Measurements from ENCODE around the gene DOCK10.
"Not testable (repeated sequence)": the region's sequence is repeated elsewhere in the genome, so short reads cannot be mapped to it uniquely, and the experiment has no call there.

DOCK10 gene

DNA sequence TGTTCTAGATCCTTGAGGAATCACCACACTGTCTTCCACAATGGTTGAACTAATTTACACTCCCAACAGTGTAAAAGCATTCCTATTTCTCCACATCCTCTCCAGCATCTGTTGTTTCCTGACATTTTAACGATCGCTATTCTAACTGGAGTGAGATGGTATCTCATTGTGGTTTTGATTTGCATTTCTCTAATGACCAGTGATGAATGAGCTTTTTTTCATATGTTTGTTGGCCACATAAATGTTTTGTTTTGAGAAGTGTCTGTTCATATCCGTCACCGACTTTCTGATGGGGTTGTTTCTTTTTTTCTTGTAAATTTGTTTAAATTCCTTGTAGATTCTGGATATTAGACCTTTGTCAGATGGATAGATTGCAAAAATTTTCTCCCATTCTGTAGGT lies 5.2 kb upstream of the DOCK10 start:
- not testable (repeated sequence) for H3K36me3 ChIP-seq (ENCODE audit: control insufficient read depth in 5 of 5, insufficient read depth in 5 of 5, low read length in 5 of 5); H3K27ac ChIP-seq (ENCODE audit: low read depth, low read length); H3K9me3 ChIP-seq (ENCODE audit: control insufficient read depth in 5 of 5, low read length in 5 of 5); H3K4me3 ChIP-seq (ENCODE audit: low read depth in 1 of 5, low read length in 5 of 5); H3K4me1 ChIP-seq (ENCODE audit: control insufficient read depth in 5 of 5, insufficient read depth in 5 of 5, low read length in 5 of 5); H3K27me3 ChIP-seq (ENCODE audit: control insufficient read depth in 5 of 5, insufficient read depth in 4 of 5, low read length in 5 of 5); H3K9ac ChIP-seq (ENCODE audit: low read length in 5 of 5)

DNA sequence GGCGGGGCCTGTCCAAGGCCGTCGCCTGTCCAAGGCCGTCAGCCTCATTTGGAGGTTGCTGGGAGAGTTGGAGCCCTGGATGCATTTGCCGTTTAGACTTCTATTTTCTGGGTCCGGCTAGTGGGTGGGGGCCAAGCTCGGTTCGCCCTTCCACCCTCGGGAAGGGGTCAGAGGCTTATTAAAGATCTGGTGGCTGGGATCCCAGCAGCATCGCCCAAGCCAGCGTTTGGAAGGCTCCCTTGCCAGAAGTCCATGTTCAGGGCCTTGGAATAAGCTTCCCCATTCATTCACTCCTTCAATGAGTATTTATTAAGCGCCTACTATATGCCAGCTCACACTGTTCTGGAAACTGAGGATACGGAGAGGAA lies 516 bp upstream of the DOCK10 start:
- no peaks in the 10 kb centered on the region for H3K9me3 ChIP-seq (ENCODE audit: control insufficient read depth in 5 of 5, low read length in 5 of 5)
- H3K27ac ChIP-seq (ENCODE audit: low read depth, low read length) = no peak overlapping the region
- H3K36me3 ChIP-seq (ENCODE audit: control insufficient read depth in 5 of 5, insufficient read depth in 5 of 5, low read length in 5 of 5) = no peaks in the 10 kb centered on the region
- peaks cover 0 to 30% (median 26%) of the 10 kb centered on the region in 5 donors for H3K4me1 ChIP-seq (ENCODE audit: control insufficient read depth in 5 of 5, insufficient read depth in 5 of 5, low read length in 5 of 5)
- no peak overlapping the region for H3K9ac ChIP-seq (ENCODE audit: low read length in 5 of 5)
- peak overlapping the region in 3 of 5 donors; percentile 26 to 77 (median 34) for H3K4me3 ChIP-seq (ENCODE audit: low read depth in 1 of 5, low read length in 5 of 5)
- peaks cover 0 to 10% (median 3%) of the 10 kb centered on the region in 5 donors for H3K27me3 ChIP-seq (ENCODE audit: control insufficient read depth in 5 of 5, insufficient read depth in 4 of 5, low read length in 5 of 5)

GRCh38 chr2:225041207-225041850 lies 939 bp downstream of the DOCK10 start:
- no peaks in the 10 kb centered on the region for H3K36me3 ChIP-seq (ENCODE audit: control insufficient read depth in 5 of 5, insufficient read depth in 5 of 5, low read length in 5 of 5)
- peaks cover 0 to 10% (median 3%) of the 10 kb centered on the region in 5 donors for H3K27me3 ChIP-seq (ENCODE audit: control insufficient read depth in 5 of 5, insufficient read depth in 4 of 5, low read length in 5 of 5)
- peak overlapping the region; percentile 64 to 78 (median 77) for H3K4me3 ChIP-seq (ENCODE audit: low read depth in 1 of 5, low read length in 5 of 5)
- no peaks in the 10 kb centered on the region for H3K9me3 ChIP-seq (ENCODE audit: control insufficient read depth in 5 of 5, low read length in 5 of 5)
- peaks cover 0 to 39% (median 33%) of the 10 kb centered on the region in 5 donors for H3K4me1 ChIP-seq (ENCODE audit: control insufficient read depth in 5 of 5, insufficient read depth in 5 of 5, low read length in 5 of 5)
- no peak overlapping the region for H3K27ac ChIP-seq (ENCODE audit: low read depth, low read length)
- peak overlapping the region in 2 of 5 donors; percentile 4 to 44 for H3K9ac ChIP-seq (ENCODE audit: low read length in 5 of 5)

GRCh38 chr2:225040856-225041206 lies 1.4 kb downstream of the DOCK10 start:
- peaks cover 0 to 39% (median 33%) of the 10 kb centered on the region in 5 donors for H3K4me1 ChIP-seq (ENCODE audit: control insufficient read depth in 5 of 5, insufficient read depth in 5 of 5, low read length in 5 of 5)
- H3K27ac ChIP-seq (ENCODE audit: low read depth, low read length) = no peak overlapping the region
- H3K9ac ChIP-seq (ENCODE audit: low read length in 5 of 5) = peak overlapping the region in 2 of 5 donors; percentile 4 to 44
- H3K36me3 ChIP-seq (ENCODE audit: control insufficient read depth in 5 of 5, insufficient read depth in 5 of 5, low read length in 5 of 5) = no peaks in the 10 kb centered on the region
- no peaks in the 10 kb centered on the region for H3K9me3 ChIP-seq (ENCODE audit: control insufficient read depth in 5 of 5, low read length in 5 of 5)
- peak overlapping the region; percentile 64 to 78 (median 77) for H3K4me3 ChIP-seq (ENCODE audit: low read depth in 1 of 5, low read length in 5 of 5)
- H3K27me3 ChIP-seq (ENCODE audit: control insufficient read depth in 5 of 5, insufficient read depth in 4 of 5, low read length in 5 of 5) = peaks cover 0 to 10% (median 3%) of the 10 kb centered on the region in 5 donors

DNA sequence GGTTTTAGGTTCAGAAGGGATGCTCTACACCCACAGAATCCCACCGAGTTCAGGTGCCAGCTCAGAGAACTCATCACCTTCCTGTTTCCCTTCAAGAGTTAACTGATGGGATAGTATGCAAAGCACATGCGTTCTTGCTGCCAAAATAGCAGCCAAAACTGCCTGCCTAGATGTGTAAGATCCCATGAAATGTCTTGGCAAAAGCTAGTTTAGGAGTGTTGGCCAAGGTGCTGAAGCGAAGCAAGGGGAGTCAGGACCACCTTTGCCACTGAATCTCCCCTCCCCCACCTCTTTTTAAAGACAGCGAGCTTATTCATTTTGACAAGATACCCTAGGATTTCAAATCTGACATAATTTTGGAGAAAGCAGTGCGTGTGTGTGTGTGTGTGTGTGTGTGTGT lies 2.1 kb downstream of the DOCK10 start:
- H3K27ac ChIP-seq (ENCODE audit: low read depth, low read length) = no peak overlapping the region
- H3K4me3 ChIP-seq (ENCODE audit: low read depth in 1 of 5, low read length in 5 of 5) = no peak overlapping the region
- peaks cover 0 to 10% (median 3%) of the 10 kb centered on the region in 5 donors for H3K27me3 ChIP-seq (ENCODE audit: control insufficient read depth in 5 of 5, insufficient read depth in 4 of 5, low read length in 5 of 5)
- H3K36me3 ChIP-seq (ENCODE audit: control insufficient read depth in 5 of 5, insufficient read depth in 5 of 5, low read length in 5 of 5) = no peaks in the 10 kb centered on the region
- H3K9me3 ChIP-seq (ENCODE audit: control insufficient read depth in 5 of 5, low read length in 5 of 5) = no peaks in the 10 kb centered on the region
- H3K9ac ChIP-seq (ENCODE audit: low read length in 5 of 5) = no peak overlapping the region
- H3K4me1 ChIP-seq (ENCODE audit: control insufficient read depth in 5 of 5, insufficient read depth in 5 of 5, low read length in 5 of 5) = peaks cover 0 to 39% (median 33%) of the 10 kb centered on the region in 5 donors

GRCh38 chr2:225038231-225038523 lies 4.1 kb downstream of the DOCK10 start:
- H3K27me3 ChIP-seq (ENCODE audit: control insufficient read depth in 5 of 5, insufficient read depth in 4 of 5, low read length in 5 of 5) = peaks cover 0 to 8% (median 0%) of the 10 kb centered on the region in 5 donors
- no peaks in the 10 kb centered on the region for H3K36me3 ChIP-seq (ENCODE audit: control insufficient read depth in 5 of 5, insufficient read depth in 5 of 5, low read length in 5 of 5)
- H3K9ac ChIP-seq (ENCODE audit: low read length in 5 of 5) = no peak overlapping the region
- no peak overlapping the region for H3K4me3 ChIP-seq (ENCODE audit: low read depth in 1 of 5, low read length in 5 of 5)
- no peak overlapping the region for H3K27ac ChIP-seq (ENCODE audit: low read depth, low read length)
- H3K9me3 ChIP-seq (ENCODE audit: control insufficient read depth in 5 of 5, low read length in 5 of 5) = no peaks in the 10 kb centered on the region
- H3K4me1 ChIP-seq (ENCODE audit: control insufficient read depth in 5 of 5, insufficient read depth in 5 of 5, low read length in 5 of 5) = peaks cover 0 to 38% (median 32%) of the 10 kb centered on the region in 5 donors

- H3K4me1 ChIP-seq (ENCODE audit: control insufficient read depth in 5 of 5, insufficient read depth in 5 of 5, low read length in 5 of 5) = peaks cover 0 to 33% (median 27%) of the 10 kb centered on the region in 5 donors
- H3K9ac ChIP-seq (ENCODE audit: low read length in 5 of 5) = no peak overlapping the region
- H3K9me3 ChIP-seq (ENCODE audit: control insufficient read depth in 5 of 5, low read length in 5 of 5) = no peaks in the 10 kb centered on the region
- no peak overlapping the region for H3K27ac ChIP-seq (ENCODE audit: low read depth, low read length)
- H3K27me3 ChIP-seq (ENCODE audit: control insufficient read depth in 5 of 5, insufficient read depth in 4 of 5, low read length in 5 of 5) = peaks cover 0 to 4% (median 0%) of the 10 kb centered on the region in 5 donors
- no peaks in the 10 kb centered on the region for H3K36me3 ChIP-seq (ENCODE audit: control insufficient read depth in 5 of 5, insufficient read depth in 5 of 5, low read length in 5 of 5)
- no peak overlapping the region for H3K4me3 ChIP-seq (ENCODE audit: low read depth in 1 of 5, low read length in 5 of 5)
These were observed 4.6 kb downstream of the DOCK10 start for GRCh38 chr2:225037415-225038230.

GRCh38 chr2:225036431-225036830 lies 5.8 kb downstream of the DOCK10 start:
- Histone ChIP-seq H3K36me3 (ENCODE audit: control insufficient read depth in 5 of 5, insufficient read depth in 5 of 5, low read length in 5 of 5) (no peaks in the 10 kb centered on the region), H3K27me3 (ENCODE audit: control insufficient read depth in 5 of 5, insufficient read depth in 4 of 5, low read length in 5 of 5) (peaks cover 0 to 3% (median 0%) of the 10 kb centered on the region in 5 donors), H3K4me1 (ENCODE audit: control insufficient read depth in 5 of 5, insufficient read depth in 5 of 5, low read length in 5 of 5) (peaks cover 0 to 23% (median 17%) of the 10 kb centered on the region in 5 donors), H3K4me3 (ENCODE audit: low read depth in 1 of 5, low read length in 5 of 5) (no peak overlapping the region), H3K9me3 (ENCODE audit: control insufficient read depth in 5 of 5, low read length in 5 of 5) (no peaks in the 10 kb centered on the region), H3K27ac (ENCODE audit: low read depth, low read length) (no peak overlapping the region), H3K9ac (ENCODE audit: low read length in 5 of 5) (no peak overlapping the region)

DNA sequence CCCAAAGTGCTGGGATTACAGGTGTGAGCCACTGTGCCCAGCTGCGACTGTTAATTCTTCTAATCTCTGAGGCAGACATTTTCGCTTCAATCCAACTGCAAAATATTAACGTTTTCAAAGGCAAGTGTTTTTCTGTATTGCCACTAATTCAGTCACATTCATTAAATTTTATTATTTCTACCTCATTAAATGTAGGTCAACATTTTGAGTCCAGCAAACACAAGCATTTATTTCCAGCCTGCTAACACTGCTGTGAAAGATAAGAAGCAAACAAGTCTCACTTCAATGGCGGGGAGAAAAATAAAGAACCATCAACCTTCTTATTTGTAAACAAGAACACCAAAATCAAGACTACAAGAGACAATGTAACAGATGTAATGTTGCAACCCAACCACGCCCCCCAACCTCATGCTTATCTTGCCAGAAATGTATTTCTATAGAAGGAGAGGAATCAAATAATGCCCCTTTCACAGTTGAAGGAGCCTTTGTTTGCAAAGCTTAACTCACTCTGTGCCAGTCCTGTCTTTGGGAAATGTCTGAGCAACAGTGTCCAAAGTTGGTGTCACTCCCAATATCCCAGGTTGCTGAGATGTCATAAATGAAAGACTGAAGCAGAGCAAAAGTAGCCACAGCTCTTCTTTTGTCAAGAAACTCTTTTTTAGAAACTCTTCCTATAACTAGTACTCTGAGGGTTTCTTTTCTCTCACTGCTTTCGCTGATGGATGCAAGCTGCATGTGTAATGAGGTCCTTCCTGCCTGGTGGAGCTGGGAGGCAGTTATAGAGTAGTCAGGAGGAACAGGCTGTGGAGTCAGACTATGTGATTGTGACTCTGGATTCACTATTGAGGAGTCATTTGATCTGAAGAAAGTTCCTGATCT lies 8.6 kb downstream of the DOCK10 start:
- Histone ChIP-seq H3K36me3 (ENCODE audit: control insufficient read depth in 5 of 5, insufficient read depth in 5 of 5, low read length in 5 of 5) (no peaks in the 10 kb centered on the region), H3K27ac (ENCODE audit: low read depth, low read length) (no peak overlapping the region), H3K9ac (ENCODE audit: low read length in 5 of 5) (no peak overlapping the region), H3K4me3 (ENCODE audit: low read depth in 1 of 5, low read length in 5 of 5) (no peak overlapping the region), H3K4me1 (ENCODE audit: control insufficient read depth in 5 of 5, insufficient read depth in 5 of 5, low read length in 5 of 5) (peaks cover 0 to 14% (median 8%) of the 10 kb centered on the region in 5 donors), H3K9me3 (ENCODE audit: control insufficient read depth in 5 of 5, low read length in 5 of 5) (no peaks in the 10 kb centered on the region), H3K27me3 (ENCODE audit: control insufficient read depth in 5 of 5, insufficient read depth in 4 of 5, low read length in 5 of 5) (no peaks in the 10 kb centered on the region)

All from subcutaneous abdominal adipose tissue (tissue), 5 donors.